Measurements from ENCODE around the gene PAIP2B.

DNA sequence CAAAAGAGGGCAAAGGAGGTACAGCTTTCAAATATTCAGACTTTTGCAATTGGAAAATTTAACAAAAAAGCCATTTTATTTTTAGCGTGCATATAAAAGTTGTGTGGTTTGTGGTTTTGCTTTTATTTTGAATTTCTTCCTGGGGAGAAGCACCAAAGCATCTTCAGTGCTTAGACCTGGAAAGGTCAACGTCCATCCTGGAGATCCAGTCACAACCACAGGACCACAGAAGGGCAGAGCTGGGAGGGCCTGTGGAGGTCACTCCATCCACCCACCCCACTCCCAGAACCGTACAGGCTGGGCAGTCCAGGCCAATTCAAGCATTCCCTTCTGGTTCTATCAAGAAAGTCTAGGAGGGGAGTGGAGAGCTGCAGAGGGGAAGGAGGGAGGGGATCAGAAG lies 52.7 kb downstream of the PAIP2B start:
- TF ChIP-seq, protein P1, sequence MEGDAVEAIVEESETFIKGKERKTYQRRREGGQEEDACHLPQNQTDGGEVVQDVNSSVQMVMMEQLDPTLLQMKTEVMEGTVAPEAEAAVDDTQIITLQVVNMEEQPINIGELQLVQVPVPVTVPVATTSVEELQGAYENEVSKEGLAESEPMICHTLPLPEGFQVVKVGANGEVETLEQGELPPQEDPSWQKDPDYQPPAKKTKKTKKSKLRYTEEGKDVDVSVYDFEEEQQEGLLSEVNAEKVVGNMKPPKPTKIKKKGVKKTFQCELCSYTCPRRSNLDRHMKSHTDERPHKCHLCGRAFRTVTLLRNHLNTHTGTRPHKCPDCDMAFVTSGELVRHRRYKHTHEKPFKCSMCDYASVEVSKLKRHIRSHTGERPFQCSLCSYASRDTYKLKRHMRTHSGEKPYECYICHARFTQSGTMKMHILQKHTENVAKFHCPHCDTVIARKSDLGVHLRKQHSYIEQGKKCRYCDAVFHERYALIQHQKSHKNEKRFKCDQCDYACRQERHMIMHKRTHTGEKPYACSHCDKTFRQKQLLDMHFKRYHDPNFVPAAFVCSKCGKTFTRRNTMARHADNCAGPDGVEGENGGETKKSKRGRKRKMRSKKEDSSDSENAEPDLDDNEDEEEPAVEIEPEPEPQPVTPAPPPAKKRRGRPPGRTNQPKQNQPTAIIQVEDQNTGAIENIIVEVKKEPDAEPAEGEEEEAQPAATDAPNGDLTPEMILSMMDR (IDR thresholded peaks at IDR 0.05), result no peak
- no peak for TF ChIP-seq EP300 (IDR thresholded peaks at IDR 0.05; ENCODE audit: low read depth)
